Measurements from ENCODE around the gene MYBBP1A. TPM values are rescaled to one million over a fixed set of nuclear protein-coding genes. Genes with fewer than 3 reads are reported as not detected.

The MYBBP1A gene
- total RNA-seq, 2 donors from 2014 or later: 21.4 to 58.7 TPM

DNA sequence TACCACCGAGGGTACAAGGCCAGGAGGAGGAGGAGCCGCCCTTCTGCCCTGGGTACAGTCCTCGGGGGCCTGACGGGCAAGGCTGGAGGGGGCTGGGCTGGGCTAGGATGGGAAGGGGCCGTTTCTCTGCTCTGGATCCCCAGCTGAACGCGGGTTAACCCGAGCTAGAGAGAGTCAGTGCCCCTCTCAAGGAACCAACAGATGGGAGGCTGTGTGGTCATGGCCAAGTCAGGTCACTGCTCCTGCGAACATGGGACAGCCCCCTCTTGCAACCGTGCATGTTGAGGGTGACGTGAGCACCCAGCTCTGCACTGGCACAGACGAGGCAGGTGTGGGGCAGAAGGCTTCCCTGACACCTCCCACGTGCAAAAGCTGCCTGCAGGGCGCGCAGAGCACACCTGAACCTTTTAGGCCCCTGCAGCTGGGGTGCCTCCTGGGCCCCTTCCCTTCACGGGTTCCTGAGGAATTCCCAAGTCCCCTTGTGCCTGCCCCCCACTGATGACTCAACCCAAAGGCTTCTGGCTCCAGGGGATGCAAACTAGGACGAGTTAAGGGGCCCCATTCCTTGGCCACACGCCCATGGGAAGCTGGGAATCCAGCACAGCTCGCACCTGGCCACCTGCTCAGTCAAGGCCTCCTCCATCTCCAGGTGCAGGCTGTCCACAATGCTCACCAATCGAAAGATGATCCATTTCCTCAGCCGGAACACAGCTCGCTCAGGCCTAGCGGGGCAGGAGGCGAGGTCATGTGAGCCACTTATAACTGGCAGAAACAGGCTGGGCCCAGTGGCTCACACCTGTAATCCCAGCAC, 6.3 kb downstream of the MYBBP1A start:
- no peak overlapping the region for H3K4me3 ChIP-seq
- H3K9ac ChIP-seq (ENCODE audit: low read depth in 2 of 2, low read length in 2 of 2): no peak overlapping the region
- H3K4me1 ChIP-seq: peaks cover under 1% of the 10 kb centered on the region
- peaks cover 31% of the 10 kb centered on the region for H3K36me3 ChIP-seq
- H3K9me3 ChIP-seq: no peaks in the 10 kb centered on the region
- no peak for DNase-seq
- no peaks in the 10 kb centered on the region for H3K27me3 ChIP-seq
- TF ChIP-seq, protein P1, sequence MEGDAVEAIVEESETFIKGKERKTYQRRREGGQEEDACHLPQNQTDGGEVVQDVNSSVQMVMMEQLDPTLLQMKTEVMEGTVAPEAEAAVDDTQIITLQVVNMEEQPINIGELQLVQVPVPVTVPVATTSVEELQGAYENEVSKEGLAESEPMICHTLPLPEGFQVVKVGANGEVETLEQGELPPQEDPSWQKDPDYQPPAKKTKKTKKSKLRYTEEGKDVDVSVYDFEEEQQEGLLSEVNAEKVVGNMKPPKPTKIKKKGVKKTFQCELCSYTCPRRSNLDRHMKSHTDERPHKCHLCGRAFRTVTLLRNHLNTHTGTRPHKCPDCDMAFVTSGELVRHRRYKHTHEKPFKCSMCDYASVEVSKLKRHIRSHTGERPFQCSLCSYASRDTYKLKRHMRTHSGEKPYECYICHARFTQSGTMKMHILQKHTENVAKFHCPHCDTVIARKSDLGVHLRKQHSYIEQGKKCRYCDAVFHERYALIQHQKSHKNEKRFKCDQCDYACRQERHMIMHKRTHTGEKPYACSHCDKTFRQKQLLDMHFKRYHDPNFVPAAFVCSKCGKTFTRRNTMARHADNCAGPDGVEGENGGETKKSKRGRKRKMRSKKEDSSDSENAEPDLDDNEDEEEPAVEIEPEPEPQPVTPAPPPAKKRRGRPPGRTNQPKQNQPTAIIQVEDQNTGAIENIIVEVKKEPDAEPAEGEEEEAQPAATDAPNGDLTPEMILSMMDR (IDR thresholded peaks at IDR 0.05): no peak
- H3K27ac ChIP-seq: no peak overlapping the region
- intact Hi-C loops (cut with DNase I): no loop called here

DNA sequence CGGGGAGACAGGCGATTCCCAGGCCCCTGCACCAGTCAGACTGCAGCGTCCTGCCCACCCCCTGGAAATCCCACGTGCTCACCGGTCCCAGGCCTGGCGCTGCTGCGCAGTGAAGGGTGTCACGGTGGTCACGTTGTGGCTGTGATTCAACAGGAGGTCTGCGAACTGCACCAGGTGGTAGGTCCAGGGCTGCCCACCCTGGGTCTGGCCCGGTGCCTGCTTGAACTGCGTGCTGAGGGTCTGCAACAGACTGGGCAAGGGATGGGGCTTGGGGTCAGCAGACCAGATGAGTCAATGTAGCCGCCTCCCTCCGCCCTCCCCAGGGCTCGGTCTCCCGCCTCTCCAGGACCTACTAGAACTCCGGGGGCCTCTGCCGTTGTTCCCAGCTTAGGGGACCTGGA, 7.1 kb downstream of the MYBBP1A start:
- H3K9me3 ChIP-seq: no peaks in the 10 kb centered on the region
- H3K9ac ChIP-seq (ENCODE audit: low read depth in 2 of 2, low read length in 2 of 2): no peak overlapping the region
- no peak overlapping the region for H3K27ac ChIP-seq
- no peak for DNase-seq
- intact Hi-C loops (cut with DNase I): no loop called here
- peaks cover 31% of the 10 kb centered on the region for H3K36me3 ChIP-seq
- H3K4me1 ChIP-seq: no peaks in the 10 kb centered on the region
- H3K4me3 ChIP-seq: no peak overlapping the region
- H3K27me3 ChIP-seq: no peaks in the 10 kb centered on the region
- TF ChIP-seq, protein P1 (IDR thresholded peaks at IDR 0.05): no peak

DNA sequence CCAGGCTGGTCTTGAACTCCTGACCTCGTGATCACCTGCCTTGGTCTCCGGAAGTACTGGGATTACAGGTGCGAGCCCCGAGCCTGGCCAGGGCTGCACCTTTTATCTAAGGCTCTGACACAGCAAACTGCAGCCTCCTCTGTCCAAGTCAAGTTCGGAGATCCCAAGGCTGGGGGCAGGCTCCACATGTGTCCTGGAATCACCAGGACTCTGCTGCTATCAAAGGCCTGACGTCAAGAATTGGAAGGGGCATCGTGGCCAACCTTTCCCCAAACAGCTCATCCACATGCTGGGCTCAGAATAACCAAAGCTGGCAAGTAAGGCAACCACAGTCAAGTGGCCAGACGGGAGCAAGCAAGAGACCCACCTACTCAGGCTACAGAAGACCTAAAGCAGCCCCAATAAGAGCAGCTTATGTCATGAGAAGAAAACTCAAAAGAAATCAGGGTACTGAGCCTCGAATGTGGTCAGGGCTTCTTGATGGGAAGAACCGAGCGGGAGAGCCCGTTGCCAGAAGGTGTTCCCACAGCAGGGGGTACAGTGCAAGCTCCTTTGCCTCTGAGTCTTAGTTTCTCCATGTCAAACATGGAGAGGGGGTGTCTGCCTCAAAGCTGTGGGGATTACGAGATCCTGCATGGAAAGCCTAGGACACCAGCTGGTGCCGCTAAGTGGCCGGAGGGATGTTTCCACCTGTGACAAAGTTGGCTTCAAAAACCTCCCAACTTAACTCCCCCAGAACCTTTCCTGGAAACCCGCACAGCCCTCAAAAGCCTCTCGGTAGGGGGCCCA, 7.9 kb downstream of the MYBBP1A start:
- Histone ChIP-seq H3K4me1 (no peaks in the 10 kb centered on the region), H3K36me3 (peaks cover 30% of the 10 kb centered on the region), H3K27me3 (no peaks in the 10 kb centered on the region), H3K27ac (no peak overlapping the region), H3K9ac (ENCODE audit: low read depth in 2 of 2, low read length in 2 of 2) (no peak overlapping the region), H3K9me3 (no peaks in the 10 kb centered on the region), H3K4me3 (no peak overlapping the region)
- DNase-seq: no peak
- intact Hi-C loops (cut with DNase I): no loop called here
- TF ChIP-seq, protein P1 (IDR thresholded peaks at IDR 0.05): no peak

DNA sequence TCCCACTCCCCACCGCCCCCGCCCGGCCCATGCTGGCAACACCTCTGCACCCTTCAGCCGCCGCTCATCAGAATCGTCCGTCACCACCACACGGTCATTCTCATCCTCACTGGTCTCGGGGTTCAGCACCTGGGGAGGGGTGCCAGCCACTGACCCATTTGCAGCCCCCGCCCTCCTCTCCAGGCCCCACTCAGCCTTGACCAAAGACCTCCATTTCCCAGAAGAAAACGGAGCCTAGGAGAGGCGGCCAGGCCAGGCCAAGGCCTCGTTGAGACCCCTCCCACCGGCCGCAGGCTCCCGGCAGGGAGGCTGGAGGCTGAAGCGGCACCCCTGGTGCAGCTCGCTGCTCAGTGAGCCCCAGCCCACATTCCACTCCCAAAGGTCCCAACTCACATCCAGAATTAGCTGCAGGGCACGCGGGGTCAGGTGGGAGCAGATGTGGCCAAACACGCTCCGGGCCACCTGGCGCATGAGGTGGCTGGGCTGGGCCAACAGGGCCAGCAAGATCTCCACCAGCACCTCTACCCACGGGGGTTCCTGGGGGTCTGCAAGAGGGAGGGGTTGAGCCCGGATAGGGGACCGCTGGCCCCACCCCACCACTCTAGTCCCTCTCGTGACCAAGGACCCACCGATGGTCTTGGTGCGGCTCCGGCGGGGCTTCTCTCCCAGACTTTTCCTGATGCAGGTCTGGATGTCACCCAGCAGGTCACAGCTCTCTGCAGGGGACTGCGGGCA, 9.8 kb downstream of the MYBBP1A start:
- TF ChIP-seq, protein P1 (IDR thresholded peaks at IDR 0.05): no peak
- DNase-seq: no peak

DNA sequence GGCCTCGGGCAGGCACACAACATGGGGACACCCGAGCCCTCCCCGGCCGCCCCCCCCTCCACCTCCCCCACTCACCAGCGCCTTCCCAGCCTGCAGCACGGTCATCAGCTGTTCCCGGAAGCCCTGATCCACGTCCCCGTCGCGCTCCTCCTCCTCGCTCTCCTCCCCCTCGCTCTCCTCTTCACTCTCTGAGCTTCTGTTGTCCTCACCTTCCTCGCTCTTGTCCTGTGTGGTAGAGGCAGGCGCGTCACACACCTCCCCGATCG, 10.3 kb downstream of the MYBBP1A start:
- intact Hi-C loops (cut with DNase I): no loop called here
- DNase-seq: no peak
- TF ChIP-seq, protein P1 (IDR thresholded peaks at IDR 0.05): no peak
- H3K4me1 ChIP-seq: no peaks in the 10 kb centered on the region
- no peaks in the 10 kb centered on the region for H3K9me3 ChIP-seq
- H3K4me3 ChIP-seq: no peak overlapping the region
- H3K27ac ChIP-seq: no peak overlapping the region
- H3K36me3 ChIP-seq: peaks cover 22% of the 10 kb centered on the region
- H3K27me3 ChIP-seq: no peaks in the 10 kb centered on the region
- H3K9ac ChIP-seq (ENCODE audit: low read depth in 2 of 2, low read length in 2 of 2): no peak overlapping the region

More for the DNA sequence above, 9.8 kb downstream of the MYBBP1A start:
- Histone ChIP-seq H3K4me1 (no peaks in the 10 kb centered on the region), H3K9me3 (no peaks in the 10 kb centered on the region), H3K27ac (no peak overlapping the region), H3K9ac (ENCODE audit: low read depth in 2 of 2, low read length in 2 of 2) (no peak overlapping the region), H3K36me3 (peaks cover 22% of the 10 kb centered on the region), H3K4me3 (no peak overlapping the region), H3K27me3 (no peaks in the 10 kb centered on the region)
- intact Hi-C loops (cut with DNase I): no loop called here

Measured in colonic mucosa (tissue), 4 donors.